HG03135 (cell line): ENCODE measurements around the gene OR9A2.

Experiments
- ATAC-seq: cut with Tn5 transposase; IDR thresholded peaks from one replicate; pipeline ENCODE4 v1.9.1; 2021; ENCODE audit warnings: mild to moderate bottlenecking, moderate library complexity; ENCODE audit not compliant: unreplicated experiment

OR9A2 gene

DNA sequence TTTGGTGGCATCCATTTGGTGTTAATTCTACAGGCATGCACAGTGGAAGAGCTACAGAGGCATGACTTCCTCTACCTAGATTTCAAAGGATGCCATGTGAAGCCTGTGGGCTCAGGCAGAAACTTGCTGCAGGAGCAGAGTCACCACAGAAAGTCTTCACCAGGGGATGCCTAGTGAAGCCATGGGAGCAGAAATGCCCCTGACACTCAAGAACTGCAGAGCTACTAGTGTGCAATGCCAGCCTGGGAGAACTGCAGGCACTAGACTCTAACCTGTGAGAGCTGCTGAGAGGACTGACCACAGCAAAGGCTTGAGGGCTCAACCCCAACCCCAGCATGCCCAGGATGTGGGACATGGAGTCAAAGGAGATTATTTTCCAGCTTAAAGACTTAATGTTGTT is 3.9 kb downstream of the OR9A2 start:
- ATAC-seq = no peak

DNA sequence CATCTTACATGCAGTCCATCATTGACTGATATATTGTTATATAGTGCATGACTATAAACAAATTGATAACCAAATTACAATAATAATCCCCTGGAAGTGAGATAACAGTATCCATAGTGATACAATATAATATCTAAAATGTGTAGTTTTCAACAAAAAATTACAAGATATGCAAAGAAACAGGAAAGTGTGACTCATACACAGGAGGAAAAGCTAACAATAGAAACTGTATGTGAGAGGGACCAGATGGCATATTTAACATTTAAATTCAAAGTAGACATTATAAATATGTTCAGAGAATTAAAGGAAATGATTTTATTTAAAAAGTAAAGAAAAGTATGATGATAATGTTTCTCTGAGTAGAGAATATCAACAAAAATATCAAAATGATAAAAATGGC is 8.0 kb downstream of the OR9A2 start:
- ATAC-seq = no peak

DNA sequence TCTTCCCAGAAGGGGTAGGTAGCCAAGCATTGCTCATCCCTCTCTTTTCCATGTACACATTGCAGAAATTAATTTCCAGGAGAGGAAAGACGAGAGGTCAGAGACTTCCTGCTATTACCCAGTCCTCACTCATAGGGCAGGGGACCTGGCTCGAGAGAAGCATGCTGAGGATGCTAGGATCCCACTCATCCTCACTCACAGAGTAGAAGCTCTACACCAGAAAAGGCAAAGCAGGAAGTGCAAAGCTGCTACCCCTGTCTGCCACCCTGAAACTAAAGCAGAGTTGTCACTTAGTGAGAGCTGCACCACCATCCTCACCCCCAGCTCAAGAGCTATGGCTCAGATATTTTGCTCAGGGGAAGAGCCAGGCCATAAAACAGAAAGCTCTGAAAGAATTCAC is 9.9 kb downstream of the OR9A2 start:
- no peak for ATAC-seq

- no peak for ATAC-seq
Observed at GRCh38 chr7:143015926-143016490, 10.9 kb downstream of the OR9A2 start.

DNA sequence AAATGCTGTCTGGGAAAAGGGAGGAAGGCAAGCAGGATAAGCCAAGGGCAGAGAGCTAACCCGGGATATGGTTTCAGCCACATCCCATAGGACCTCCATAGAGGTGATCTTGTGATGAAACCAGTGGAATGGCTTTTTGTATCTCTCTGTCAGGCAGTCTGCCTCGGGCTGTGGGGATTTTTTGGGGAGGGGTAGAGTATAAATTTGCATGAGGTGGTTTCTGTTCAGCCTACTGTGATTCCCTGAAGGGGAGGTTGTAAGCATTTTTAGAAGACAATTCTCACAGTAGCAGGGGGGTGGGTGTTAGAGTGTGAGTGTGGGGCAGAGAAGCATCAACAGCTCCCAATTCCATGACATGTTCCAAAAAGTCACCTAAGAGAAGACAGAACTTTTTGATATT is 11.8 kb downstream of the OR9A2 start:
- ATAC-seq = peak; percentile 63

GRCh38 chr7:143013893-143014292 is 13.0 kb downstream of the OR9A2 start:
- ATAC-seq = no peak

- ATAC-seq = no peak
Observed at GRCh38 chr7:143013473-143013872, 13.5 kb downstream of the OR9A2 start.

GRCh38 chr7:143012409-143012808 is 14.5 kb downstream of the OR9A2 start:
- ATAC-seq = no peak

DNA sequence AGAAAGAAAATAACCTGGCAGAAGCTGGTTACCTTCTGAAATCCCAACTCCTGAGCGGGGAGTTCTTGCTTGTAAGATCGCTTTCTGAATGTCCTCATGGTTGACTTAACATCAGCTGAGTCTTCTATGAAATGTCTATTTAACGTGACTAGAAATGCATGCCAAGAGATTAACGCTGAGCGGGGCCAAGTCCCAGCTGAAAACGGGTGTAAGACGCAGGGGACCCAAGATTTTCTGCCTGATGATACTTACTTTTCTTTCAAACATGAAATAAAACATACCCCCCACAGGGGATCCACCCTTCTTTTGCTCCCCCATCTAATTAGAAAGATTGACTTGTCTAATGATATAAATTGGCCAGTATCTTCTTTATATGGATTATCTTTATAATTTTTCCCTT is 14.9 kb downstream of the OR9A2 start:
- no peak for ATAC-seq

GRCh38 chr7:143008007-143008901 is 18.7 kb downstream of the OR9A2 start:
- ATAC-seq = peak; percentile 95

DNA sequence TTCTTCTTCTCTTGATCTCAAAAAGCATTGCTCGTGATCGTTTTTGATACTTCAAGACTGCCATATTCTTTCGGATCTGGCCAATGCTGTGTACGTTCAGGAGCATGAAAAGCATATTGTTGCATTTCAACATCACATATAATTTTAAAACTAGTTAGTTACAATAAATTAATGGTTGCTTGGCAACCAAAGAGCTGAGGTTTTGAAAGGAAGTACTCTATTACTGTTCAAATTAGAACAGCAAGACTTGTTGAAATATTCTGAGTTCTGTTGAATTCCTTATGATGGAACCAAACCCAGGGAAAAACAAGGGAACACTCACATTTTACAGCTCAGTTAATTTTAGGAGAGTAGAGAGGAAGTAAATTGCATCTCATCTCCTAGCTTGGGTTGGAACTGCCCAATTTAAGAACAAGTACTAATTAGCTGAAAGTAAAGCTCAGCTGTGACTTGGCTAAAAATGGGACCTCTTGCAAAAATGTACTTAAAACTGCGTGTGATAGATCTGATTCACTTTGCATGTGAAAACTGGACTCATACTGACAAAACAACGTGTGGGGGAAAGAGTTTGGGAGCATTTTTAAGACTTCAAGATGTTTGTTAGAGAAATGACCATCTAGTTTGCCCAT is 21.2 kb downstream of the OR9A2 start:
- no peak for ATAC-seq

DNA sequence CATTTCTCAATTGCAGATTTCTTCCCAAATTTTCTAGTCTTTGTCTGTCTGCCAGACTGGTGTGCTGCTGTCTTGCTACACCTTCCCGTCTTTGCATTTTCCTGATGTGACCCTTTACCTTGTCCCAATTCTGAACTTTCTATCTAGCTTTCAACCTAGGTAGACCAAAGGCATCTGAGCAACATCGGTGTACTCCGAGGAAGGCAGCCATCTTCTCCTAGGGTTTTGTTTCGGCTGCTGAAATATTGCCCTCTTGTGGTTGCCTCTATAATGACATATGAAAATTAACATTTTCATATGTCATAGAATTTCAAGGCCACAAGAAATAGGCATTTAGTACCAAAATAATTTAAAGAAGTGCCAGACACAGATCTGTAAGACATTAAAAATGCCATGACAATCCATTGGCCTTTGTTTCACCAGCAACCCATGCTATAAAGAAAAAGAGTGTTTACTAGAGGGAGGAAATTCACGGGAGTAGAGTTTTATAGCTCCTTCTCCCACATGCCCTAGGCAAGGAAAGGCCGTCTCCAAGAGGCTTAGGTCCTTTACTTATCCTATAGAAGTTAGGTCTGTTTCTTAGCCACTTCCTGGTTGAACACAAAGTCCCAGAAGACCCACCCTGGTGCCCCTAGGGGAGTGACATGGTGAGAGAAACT is 23.4 kb downstream of the OR9A2 start:
- no peak for ATAC-seq

DNA sequence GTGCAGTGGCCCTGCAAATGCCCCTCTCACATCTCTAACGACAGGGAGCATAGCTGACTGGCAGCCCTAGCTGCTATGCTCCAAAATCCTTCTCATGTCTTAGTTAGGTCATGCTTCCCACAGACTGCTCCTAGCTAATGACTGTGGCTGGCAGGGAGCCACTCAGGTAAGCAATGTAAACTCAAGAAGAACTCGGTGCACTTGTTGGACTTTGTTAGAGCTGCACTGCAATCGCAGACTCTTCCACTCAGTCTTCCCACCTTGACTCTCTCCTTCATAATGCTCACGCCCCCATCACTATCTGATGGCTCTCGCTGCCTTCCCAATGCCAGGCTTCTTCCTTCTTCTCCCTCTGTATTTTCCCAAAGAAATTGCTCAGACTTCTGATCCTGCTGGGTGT is 24.0 kb downstream of the OR9A2 start:
- ATAC-seq = no peak

- no peak for ATAC-seq
Observed at GRCh38 chr7:143002106-143002505, 24.8 kb downstream of the OR9A2 start.

GRCh38 chr7:143000648-143001047 is 26.3 kb downstream of the OR9A2 start:
- ATAC-seq = no peak

GRCh38 chr7:142999793-143000192 is 27.1 kb downstream of the OR9A2 start:
- no peak for ATAC-seq

- no peak for ATAC-seq
Observed at GRCh38 chr7:142998966-142999365, 28.0 kb downstream of the OR9A2 start.

DNA sequence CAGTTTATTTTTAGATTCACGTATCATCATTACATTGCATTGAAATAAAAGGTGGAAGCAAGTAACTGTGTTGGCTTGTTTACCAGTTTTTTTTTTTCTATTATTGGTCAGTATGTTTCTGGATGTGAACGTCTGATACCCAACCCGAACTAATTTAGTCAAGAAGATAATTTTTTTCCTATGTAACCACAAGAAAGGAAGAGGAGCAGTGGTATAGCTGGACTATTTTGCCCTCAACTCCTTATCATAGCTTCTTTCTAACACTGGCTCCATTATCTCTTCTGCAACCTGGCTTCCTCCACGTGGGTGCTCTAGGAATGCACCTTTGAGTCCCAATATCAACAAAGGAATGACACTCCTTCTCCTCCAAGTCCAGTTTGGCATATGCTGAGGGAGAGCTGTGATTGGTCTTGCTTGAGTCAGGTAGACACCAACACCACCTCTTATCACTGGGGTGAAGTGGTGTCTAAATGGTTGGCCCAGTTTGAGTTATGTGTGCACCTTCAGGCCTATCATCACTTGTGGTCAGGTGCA is 29.4 kb downstream of the OR9A2 start:
- ATAC-seq = no peak

- ATAC-seq = no peak
Observed at GRCh38 chr7:142992427-142992826, 34.5 kb downstream of the OR9A2 start.

- ATAC-seq = no peak
Observed at GRCh38 chr7:142984297-142984696, 42.6 kb downstream of the OR9A2 start.

DNA sequence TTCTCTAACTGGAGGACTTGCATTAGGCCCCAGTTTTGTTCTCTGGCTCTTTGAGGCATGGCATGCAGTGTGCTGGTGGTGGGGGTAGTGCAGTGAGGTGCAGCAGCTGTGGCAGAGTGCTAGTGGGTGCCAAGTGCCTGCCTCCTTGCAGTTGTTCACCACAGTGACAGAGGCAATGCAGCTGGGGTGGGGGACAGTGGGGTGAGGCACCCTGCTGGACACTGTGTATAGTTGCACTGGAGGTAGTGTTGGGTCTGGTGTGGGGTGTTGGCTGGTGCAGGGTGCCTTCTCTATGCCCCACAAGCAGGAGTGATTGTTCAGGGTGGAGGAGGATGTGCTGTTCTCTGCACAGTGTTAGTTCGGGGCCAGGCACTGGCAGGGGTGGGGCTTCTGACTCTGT is 43.1 kb downstream of the OR9A2 start:
- ATAC-seq = no peak
